GM12878 (cell line): ENCODE measurements around the gene PAX1. TPM values are rescaled to one million over a fixed set of nuclear protein-coding genes. Genes with fewer than 3 reads are reported as not detected.

Experiments used
- ATAC-seq: fragments of 200-7000 bp; cut with Tn5 transposase; 3 replicates; pipeline ENCODE4 v1.9.1; 2020; ENCODE audit warnings: mild to moderate bottlenecking, moderate library complexity
- Bru-seq: library from RNA; stranded (reverse); fragments of 400-500 nt; gene quantifications from one replicate; lab custom pipeline; 2021; lab: Mats Ljungman, UMichigan
- BruChase-seq, 2 experiments: library from RNA; stranded (reverse); fragments of 400-500 nt; gene quantifications; one replicate each; lab custom pipeline; 2021; lab: Mats Ljungman, UMichigan
- BruUV-seq: library from RNA; stranded (reverse); fragments of 400-500 nt; replicated peaks from 2 replicates; lab custom pipeline; 2021; lab: Mats Ljungman, UMichigan
- CTCF ChIA-PET: fragments of 300-600 bp; sonication (Branson Sonifier 250); formaldehyde crosslinking; extraction: SDS; loops from one replicate; lab custom pipeline; 2021; ENCODE audit warnings: inconsistent platforms; lab: Yijun Ruan, JAX
- POLR2A ChIA-PET: fragments of 350-600 bp; formaldehyde crosslinking; extraction: SDS; loops from one replicate; lab custom pipeline; 2021; ENCODE audit warnings: inconsistent platforms; lab: Charles Lee
- RAD21 ChIA-PET: fragments of 300-600 bp; sonication (Branson Sonifier 250); formaldehyde crosslinking; loops from one replicate; lab custom pipeline; 2023; ENCODE audit warnings: antibody characterized with exemption; ENCODE audit not compliant: unreplicated experiment; lab: Charles Lee
- SMC1A ChIA-PET: fragments of 300-600 bp; sonication (Branson Sonifier 250); formaldehyde crosslinking; loops from one replicate; lab custom pipeline; 2023; ENCODE audit not compliant: unreplicated experiment, uncharacterized antibody; lab: Charles Lee
- DNase-seq: peaks from one replicate; pipeline ENCODE4 v3.0.0-alpha.2; 2011; ENCODE audit warnings: low read depth, low spot score
- FAIRE-seq: peaks from 3 replicates; lab custom pipeline; 2011; peaks lifted over from hg19 to GRCh38; lab: Jason Lieb, UNC
- H2AFZ ChIP-seq: 2 replicates; pipeline ENCODE4 v1.6.0; 2011; ENCODE audit warnings: low read depth, low read length, control low read depth; ENCODE audit not compliant: control insufficient read depth
- H3K27ac ChIP-seq: 2 replicates; pipeline ENCODE4 v1.5.1; 2011; ENCODE audit warnings: control low read depth; ENCODE audit not compliant: control insufficient read depth, insufficient read depth
- H3K27me3 ChIP-seq, 2 experiments: replicated peaks in 1 of 2; 2 replicates each; pipeline versions ENCODE4 v1.6.0 to v1.6.1; 2011; ENCODE audit warnings: low read length in 1 of 2; ENCODE audit not compliant: control insufficient read depth in 2 of 2, insufficient read depth in 2 of 2
- H3K36me3 ChIP-seq, 2 experiments: 2 replicates each; pipeline ENCODE4 v1.5.1; 2011; ENCODE audit warnings: low read length in 1 of 2; ENCODE audit not compliant: control insufficient read depth in 2 of 2, insufficient read depth in 2 of 2
- H3K4me1 ChIP-seq: 2 replicates; pipeline ENCODE4 v1.6.1; 2011; ENCODE audit warnings: mild to moderate bottlenecking, low read length, moderate library complexity, mixed read lengths; ENCODE audit not compliant: control insufficient read depth, insufficient read depth
- H3K4me2 ChIP-seq: 2 replicates; pipeline ENCODE4 v1.6.0; 2011; ENCODE audit warnings: control low read depth; ENCODE audit not compliant: control insufficient read depth, insufficient read depth
- H3K4me3 ChIP-seq: fragments of 200-600 bp; sonication (generic); 2 replicates; pipeline ENCODE4 v1.5.1; 2016
- H3K79me2 ChIP-seq: 2 replicates; pipeline ENCODE4 v1.6.0; 2011; ENCODE audit warnings: low read length; ENCODE audit not compliant: control insufficient read depth, insufficient read depth
- H3K9ac ChIP-seq: 2 replicates; pipeline ENCODE4 v1.8.0; 2011; ENCODE audit warnings: low read length, control low read depth, mixed read lengths; ENCODE audit not compliant: control insufficient read depth, insufficient read depth
- H3K9me3 ChIP-seq: replicated peaks from 3 replicates; pipeline ENCODE4 v1.5.1; 2011; ENCODE audit warnings: mild to moderate bottlenecking, low read length; ENCODE audit not compliant: control insufficient read depth, insufficient read depth
- H4K20me1 ChIP-seq: 2 replicates; pipeline ENCODE4 v1.6.0; 2011; ENCODE audit not compliant: control insufficient read depth, insufficient read depth
- ATF3 ChIP-seq: IDR thresholded peaks from 2 replicates; pipeline ENCODE4 v1.6.1; 2011; ENCODE audit warnings: low read depth, mild to moderate bottlenecking, low read length, moderate library complexity, borderline replicate concordance; ENCODE audit errors: extremely low read depth
- ESRRA ChIP-seq: IDR thresholded peaks from 2 replicates; pipeline ENCODE4 v1.6.1; 2012; ENCODE audit warnings: mild to moderate bottlenecking, low read length, improper control_type of control experiment
- PAX8 ChIP-seq: fragments of 450-650 bp; IDR thresholded peaks from 2 replicates; pipeline ENCODE4 v1.6.1; 2017; ENCODE audit warnings: mild to moderate bottlenecking, moderate library complexity
- ZNF24 ChIP-seq: fragments of 450-650 bp; IDR thresholded peaks from 2 replicates; pipeline ENCODE4 v1.6.1; 2017; ENCODE audit warnings: antibody characterized with exemption, mild to moderate bottlenecking
- ZNF687 ChIP-seq: fragments of 450-650 bp; IDR thresholded peaks from 2 replicates; pipeline ENCODE4 v1.6.1; 2017; ENCODE audit warnings: mild to moderate bottlenecking, moderate library complexity
- WGBS: methylation state at CpG from one replicate; pipeline ENCODE4 v1.1.6; 2016; ENCODE audit warnings: low lambda C conversion rate; ENCODE audit not compliant: insufficient replicate concordance, insufficient coverage; ENCODE audit errors: missing lambda C conversion rate; 5-methylcytosine and 5-hydroxymethylcytosine counted together
- in situ Hi-C: fragments of 300-500 bp; cut with MboI; formaldehyde crosslinking; loops from 9 replicates; pipeline ENCODE4 v1.14.3; 2018; ENCODE audit warnings: mixed read lengths
- intact Hi-C: fragments of 100-400 bp; cut with micrococcal nuclease; formaldehyde crosslinking; loops from one replicate; pipeline ENCODE4 v1.14.2; 2022; ENCODE audit not compliant: unreplicated experiment
- long read RNA-seq, 2 experiments: library from polyadenylated mRNA; unstranded; transcript quantifications; one replicate each; pipeline ENCODE4 v2.0.0, GENCODE V29; 2019 to 2020
- polyA minus RNA-seq, 3 experiments: library from RNA; depleted of rRNA, polyadenylated mRNA; stranded (reverse); fragments of >200 nt; gene quantifications; 2 replicates each; pipeline ENCODE4 v1.2.3, GENCODE V29; 2011
- polyA plus RNA-seq, 11 experiments: library from polyadenylated mRNA; depleted of rRNA in 4 of 11; unstranded in 6 of 11; stranded (reverse) in 5 of 11; fragments of >200 nt; fragmentation: Nextera tagmentation in 4 of 11; fragmentation: Illumina TruSeq in 1 of 11; extraction: Ambion mirVana in 4 of 11; extraction: Trizol in 1 of 11; gene quantifications; 1 replicate in 1 of 11; 2 replicates in 10 of 11; pipeline versions ENCODE4 v1.2.1 to v1.2.3, GENCODE V29; 2011 to 2016; ENCODE audit warnings: inconsistent platforms in 2 of 11, missing spikeins in 2 of 11, low read depth in 1 of 11
- total RNA-seq, 4 experiments: library from RNA; depleted of rRNA in 3 of 4; stranded (reverse); fragments of >200 nt in 3 of 4; fragmentation: Illumina TruSeq in 1 of 4; extraction: Trizol in 1 of 4; gene quantifications; 2 replicates each; pipeline versions ENCODE4 v1.2.1 to v1.2.3, GENCODE V29; 2013 to 2021

The PAX1 gene
- not detected in 2 replicates for total RNA-seq (2013; cell fraction: nucleolus; rRNA removed)
- total RNA-seq (2014; rRNA removed): not detected in 2 replicates
- not detected in 2 replicates for total RNA-seq (2014; rRNA removed; fragmentation: Illumina TruSeq; extraction: Trizol)
- not detected in 2 replicates for total RNA-seq (2021)
- polyA plus RNA-seq (2011; ENCODE audit: low read depth): not detected
- not detected in 2 replicates for polyA plus RNA-seq (2011; rRNA removed)
- not detected in 2 replicates for polyA plus RNA-seq (2011; cell fraction: cytosol; rRNA removed)
- not detected in 2 replicates for polyA plus RNA-seq (2011; cell fraction: nucleus; rRNA removed)
- polyA plus RNA-seq (2012): not detected in 2 replicates
- not detected in 2 replicates for polyA plus RNA-seq (2014; fragmentation: Illumina TruSeq; extraction: Trizol)
- polyA plus RNA-seq (2014; fragmentation: Nextera tagmentation; extraction: Ambion mirVana): not detected
- not detected in 2 replicates for polyA plus RNA-seq (2014; rRNA removed)
- polyA plus RNA-seq (2016; fragmentation: Nextera tagmentation; extraction: Ambion mirVana): not detected
- polyA minus RNA-seq (2011; rRNA and poly(A)+ RNA removed): not detected in 2 replicates
- not detected in 2 replicates for polyA minus RNA-seq (2011; cell fraction: cytosol; rRNA and poly(A)+ RNA removed)
- polyA minus RNA-seq (2011; cell fraction: nucleus; rRNA and poly(A)+ RNA removed): not detected in 2 replicates
- Bru-seq, nascent RNA: not detected
- BruChase-seq, experiment 1, labeled RNA remaining after a 6-hour chase: not detected
- not detected for BruChase-seq, experiment 2, labeled RNA remaining after a 2-hour chase
- long read RNA-seq, experiment 1: 0 reads
- long read RNA-seq, experiment 2: 0 reads

- no TSS peak for BruUV-seq
- no peaks in the 10 kb centered on the region; the same call in 2 of the 3 replicates for H3K9me3 ChIP-seq
- FAIRE-seq (no peak), DNase-seq (no peak), ATAC-seq (no peak)
- TF ChIP-seq ZNF24 (no peak), ZNF687 (no peak), PAX8 (no peak), ATF3 (no peak), ESRRA (no peak)
- H4K20me1 ChIP-seq: no peaks in the 10 kb centered on the region
- intact Hi-C loops (no loop called here), in situ Hi-C loops (no loop called here)
- peaks cover 12 to 22% of the 10 kb centered on the region in 2 experiments for H3K27me3 ChIP-seq
- no peak within 1 kb of the TSS for H3K4me3 ChIP-seq
- 76% methylated on average over 28 of the region's 73 CpGs for WGBS
- no peaks in the 10 kb centered on the region for H3K4me1 ChIP-seq
- SMC1A ChIA-PET: no interaction called here
- no peaks in the 10 kb centered on the region for H3K79me2 ChIP-seq
- CTCF ChIA-PET: interaction anchor here (1.6 kb wide), 1 partner anchor 14 kb away, joined by 4 read pairs; no protein-coding TSS in a partner anchor
- POLR2A ChIA-PET: no interaction called here
- H3K4me2 ChIP-seq: no peak within 1 kb of the TSS
- no peak within 1 kb of the TSS for H3K9ac ChIP-seq
- no peaks in the 10 kb centered on the region for H3K36me3 ChIP-seq
- no peak within 1 kb of the TSS for H3K27ac ChIP-seq
- no peak within 1 kb of the TSS for H2AFZ ChIP-seq
- RAD21 ChIA-PET: no interaction called here
Measured at GRCh38 chr20:21705575-21706260, at the start of gene PAX1. TSS of gene PAX1 (plus strand) at chr20:21705664. CDS start at chr20:21705713, 49 bp downstream.
